ENCODE results near the gene RAB10.
A peak's percentile ranks its signal among the peaks of the same experiment; 100 is the strongest.
"Not testable (repeated sequence)": the region's sequence is repeated elsewhere in the genome, so short reads cannot be mapped to it uniquely, and the experiment has no call there.

The RAB10 gene

GRCh38 chr2:26165403-26165802 is 131.5 kb downstream of the RAB10 start:
- DNase-seq: no peak

GRCh38 chr2:26166541-26166940 is 132.7 kb downstream of the RAB10 start:
- DNase-seq: not testable (repeated sequence)

GRCh38 chr2:26168785-26169184 is 134.9 kb downstream of the RAB10 start:
- DNase-seq: no peak

- DNase-seq: no peak
These were observed 135.3 kb downstream of the RAB10 start for GRCh38 chr2:26169226-26169625.

- DNase-seq: no peak
These were observed 136.0 kb downstream of the RAB10 start for GRCh38 chr2:26169681-26170414.

- no peak for DNase-seq
These were observed 136.9 kb downstream of the RAB10 start for GRCh38 chr2:26170795-26171194.

- DNase-seq: no peak
These were observed 138.4 kb downstream of the RAB10 start for GRCh38 chr2:26172189-26172870.

GRCh38 chr2:26172871-26173775 is 139.2 kb downstream of the RAB10 start, which contains the start of gene GAREM2:
TSS of gene GAREM2 (plus strand) at chr2:26173088. CDS start at chr2:26173221, 133 bp downstream.
- DNase-seq: no peak

- no peak for DNase-seq
These were observed 140.0 kb downstream of the RAB10 start for GRCh38 chr2:26173776-26174482.

GRCh38 chr2:26174691-26175465 is 141.0 kb downstream of the RAB10 start:
- no peak for DNase-seq

- no peak for DNase-seq
These were observed 141.8 kb downstream of the RAB10 start for GRCh38 chr2:26175466-26176278.

- no peak for DNase-seq
These were observed 142.4 kb downstream of the RAB10 start for GRCh38 chr2:26176279-26176615.

GRCh38 chr2:26177122-26177521 is 143.2 kb downstream of the RAB10 start:
- DNase-seq: no peak

- DNase-seq: no peak
These were observed 144.4 kb downstream of the RAB10 start for GRCh38 chr2:26178246-26178645.

GRCh38 chr2:26178746-26179436 is 145.0 kb downstream of the RAB10 start:
- peak; percentile 18 for DNase-seq

- no peak for DNase-seq
These were observed 145.6 kb downstream of the RAB10 start for GRCh38 chr2:26179446-26179913.

GRCh38 chr2:26182441-26182840 is 148.6 kb downstream of the RAB10 start:
- no peak for DNase-seq

GRCh38 chr2:26182887-26183630 is 149.2 kb downstream of the RAB10 start:
- DNase-seq: no peak

- no peak for DNase-seq
These were observed 150.2 kb downstream of the RAB10 start for GRCh38 chr2:26184121-26184520.
